ENCODE measurements around the gene ZNF771. TPM values are rescaled to one million over a fixed set of nuclear protein-coding genes. Genes with fewer than 3 reads are reported as not detected.

ZNF771 gene
- total RNA-seq, 1 experiment from 2014 or later: 7.2 TPM

DNA sequence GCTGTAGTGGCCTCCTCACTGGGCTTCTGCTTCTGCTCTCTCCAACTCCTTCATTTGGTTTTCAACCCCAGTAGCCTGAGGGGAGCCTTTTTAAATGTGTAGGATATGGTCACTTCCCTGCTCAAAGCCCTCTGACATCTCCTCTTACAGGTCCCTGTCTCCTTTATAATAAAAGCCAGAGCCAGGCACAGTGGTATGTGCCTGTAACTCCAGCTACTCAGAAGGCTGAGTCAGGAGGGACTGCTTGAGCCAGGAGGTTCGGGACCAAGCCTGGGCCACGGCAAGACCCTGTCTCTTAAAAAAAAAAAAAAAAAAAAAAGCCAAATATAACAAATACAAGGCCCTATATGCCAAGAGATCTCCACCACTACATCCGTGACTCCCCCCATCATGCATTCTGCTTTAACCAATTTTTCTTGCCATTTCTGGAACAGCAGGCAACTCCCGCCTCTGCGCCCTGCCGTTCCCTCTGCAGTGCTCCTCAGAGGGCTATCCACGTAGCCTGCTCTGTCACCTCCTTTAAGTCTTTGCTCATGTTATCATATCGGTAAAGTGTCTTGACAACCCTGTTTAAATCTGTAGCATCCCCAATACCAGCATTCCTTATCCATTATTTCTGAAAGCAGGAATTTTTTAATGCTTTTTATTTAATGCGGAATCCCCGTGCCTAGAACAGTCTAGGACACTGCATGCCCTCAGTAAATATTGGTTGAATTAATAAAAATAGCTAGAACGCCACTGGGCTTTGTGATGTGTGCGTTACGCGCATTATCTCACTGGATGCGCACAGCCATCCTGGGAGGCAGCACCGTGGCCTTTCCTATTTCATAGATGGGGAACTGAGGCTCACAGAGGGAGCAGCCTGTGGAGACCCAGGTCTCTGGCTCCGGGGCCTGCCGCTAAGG is 9.5 kb downstream of the ZNF771 start:
- no peak for DNase-seq (ENCODE audit: low read depth, low spot score)
- in situ Hi-C loops (cut with HindIII; ENCODE audit: low pct_unique_long_range_greater_than_20kb, low sequenced_read_pairs): no loop called here

DNA sequence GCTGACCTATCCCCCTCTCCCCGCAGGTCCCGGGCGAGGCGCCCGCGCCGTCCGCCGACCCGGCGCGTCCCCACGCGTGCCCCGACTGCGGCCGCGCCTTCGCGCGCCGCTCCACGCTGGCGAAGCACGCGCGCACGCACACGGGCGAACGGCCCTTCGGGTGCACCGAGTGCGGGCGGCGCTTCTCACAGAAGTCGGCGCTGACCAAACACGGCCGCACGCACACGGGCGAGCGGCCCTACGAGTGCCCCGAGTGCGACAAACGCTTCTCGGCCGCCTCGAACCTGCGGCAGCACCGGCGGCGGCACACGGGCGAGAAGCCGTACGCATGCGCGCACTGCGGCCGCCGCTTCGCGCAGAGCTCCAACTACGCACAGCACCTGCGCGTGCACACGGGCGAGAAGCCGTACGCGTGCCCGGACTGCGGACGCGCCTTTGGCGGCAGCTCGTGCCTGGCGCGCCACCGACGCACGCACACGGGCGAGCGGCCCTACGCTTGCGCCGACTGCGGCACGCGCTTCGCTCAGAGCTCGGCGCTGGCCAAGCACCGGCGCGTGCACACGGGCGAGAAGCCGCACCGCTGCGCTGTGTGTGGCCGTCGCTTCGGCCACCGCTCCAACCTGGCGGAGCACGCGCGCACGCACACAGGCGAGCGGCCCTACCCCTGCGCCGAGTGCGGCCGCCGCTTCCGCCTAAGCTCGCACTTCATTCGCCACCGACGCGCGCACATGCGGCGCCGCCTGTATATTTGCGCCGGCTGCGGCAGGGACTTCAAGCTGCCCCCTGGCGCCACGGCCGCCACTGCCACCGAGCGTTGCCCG is 10.3 kb downstream of the ZNF771 start:
- DNase-seq (ENCODE audit: low read depth, low spot score): peak; percentile 92
- in situ Hi-C loops (cut with HindIII; ENCODE audit: low pct_unique_long_range_greater_than_20kb, low sequenced_read_pairs): no loop called here

GRCh38 chr16:30418350-30419181 is 11.2 kb downstream of the ZNF771 start:
- in situ Hi-C loops (cut with HindIII; ENCODE audit: low pct_unique_long_range_greater_than_20kb, low sequenced_read_pairs): no loop called here

DNA sequence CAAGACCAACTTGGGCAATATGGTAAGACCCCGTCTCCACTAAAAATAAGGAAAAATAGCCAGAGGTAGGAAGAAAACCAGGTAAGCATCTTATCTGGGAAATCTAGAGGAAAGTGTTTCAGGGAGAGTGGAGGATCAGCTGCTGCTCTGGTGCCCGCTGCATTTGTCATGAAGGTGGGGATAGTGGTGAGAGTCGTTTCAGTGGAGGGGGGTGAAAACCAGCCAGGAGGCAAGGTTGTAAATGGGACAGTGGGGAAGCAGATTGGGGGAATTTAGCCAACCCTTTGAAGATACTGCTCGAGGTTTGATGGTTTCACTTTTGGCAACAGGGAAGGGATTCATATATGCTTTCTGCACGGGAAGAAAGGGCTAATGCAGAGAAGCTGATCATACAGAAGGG is 13.6 kb downstream of the ZNF771 start:
- DNase-seq (ENCODE audit: low read depth, low spot score): no peak
- in situ Hi-C loops (cut with HindIII; ENCODE audit: low pct_unique_long_range_greater_than_20kb, low sequenced_read_pairs): no loop called here

More at GRCh38 chr16:30418350-30419181, 11.2 kb downstream of the ZNF771 start:
- no peak for DNase-seq (ENCODE audit: low read depth, low spot score)

DNA sequence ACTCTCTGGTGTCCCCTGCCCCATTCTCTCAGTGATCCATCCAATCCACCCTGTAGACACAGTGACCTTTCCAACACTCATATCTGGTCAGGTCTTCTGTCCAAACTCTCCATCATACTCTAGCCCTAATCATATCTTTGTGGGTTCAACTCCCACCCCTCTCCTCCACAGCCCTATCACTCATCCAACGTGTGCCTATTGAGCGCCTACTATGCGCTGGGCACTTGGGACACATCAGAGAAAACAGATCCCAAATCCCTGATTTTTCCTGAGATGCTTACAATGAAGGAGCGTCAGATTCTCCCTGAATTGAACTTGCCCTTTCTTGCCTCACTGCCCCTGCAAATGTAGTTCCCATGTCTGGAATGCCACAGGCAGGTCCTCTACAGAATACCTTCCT is 20.6 kb downstream of the ZNF771 start:
- in situ Hi-C loops (cut with HindIII; ENCODE audit: low pct_unique_long_range_greater_than_20kb, low sequenced_read_pairs): no loop called here

GRCh38 chr16:30429418-30429677 is 21.9 kb downstream of the ZNF771 start:
- no peak for DNase-seq (ENCODE audit: low read depth, low spot score)
- in situ Hi-C loops (cut with HindIII; ENCODE audit: low pct_unique_long_range_greater_than_20kb, low sequenced_read_pairs): no loop called here

More for the DNA sequence above, 20.6 kb downstream of the ZNF771 start:
- DNase-seq (ENCODE audit: low read depth, low spot score): no peak

- peak; percentile 99 for DNase-seq (ENCODE audit: low read depth, low spot score)
- in situ Hi-C loops (cut with HindIII; ENCODE audit: low pct_unique_long_range_greater_than_20kb, low sequenced_read_pairs): no loop called here
Observed at GRCh38 chr16:30429678-30430427, 22.4 kb downstream of the ZNF771 start, which contains the start of gene DCTPP1. TSS of gene DCTPP1 (minus strand) at chr16:30430030. CDS start at chr16:30429980, 50 bp downstream.

DNA sequence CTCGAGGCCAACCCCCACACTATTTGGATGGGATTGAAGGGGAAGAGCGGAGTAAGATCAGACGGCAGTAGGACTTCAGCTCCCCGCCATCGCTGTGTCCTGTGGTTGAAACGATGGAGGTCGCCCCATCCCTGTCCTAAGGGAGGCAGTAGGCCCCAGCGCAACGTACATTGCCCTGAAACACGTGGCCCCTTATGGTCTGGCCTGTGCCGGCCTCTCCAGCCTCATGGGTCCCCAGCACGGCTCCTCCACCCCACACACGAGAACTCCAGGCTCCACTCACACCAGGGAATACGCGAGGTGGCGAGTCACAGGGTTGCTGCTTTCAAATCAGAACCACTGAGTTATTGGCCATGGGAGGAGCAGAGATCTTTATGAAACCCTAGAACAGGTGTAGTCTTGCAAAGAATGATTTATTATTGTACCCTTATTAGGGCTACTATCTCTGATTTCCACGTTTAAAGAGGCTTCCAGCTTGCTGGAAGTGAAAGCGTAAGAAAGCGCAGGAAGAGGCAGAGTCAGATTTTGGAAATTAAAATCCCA is 23.1 kb downstream of the ZNF771 start:
- in situ Hi-C loops (cut with HindIII; ENCODE audit: low pct_unique_long_range_greater_than_20kb, low sequenced_read_pairs): no loop called here
- DNase-seq (ENCODE audit: low read depth, low spot score): no peak

GRCh38 chr16:30434852-30435251 is 27.4 kb downstream of the ZNF771 start:
- in situ Hi-C loops (cut with HindIII; ENCODE audit: low pct_unique_long_range_greater_than_20kb, low sequenced_read_pairs): no loop called here
- no peak for DNase-seq (ENCODE audit: low read depth, low spot score)

- in situ Hi-C loops (cut with HindIII; ENCODE audit: low pct_unique_long_range_greater_than_20kb, low sequenced_read_pairs): no loop called here
- DNase-seq (ENCODE audit: low read depth, low spot score): no peak
Observed at GRCh38 chr16:30437511-30438046, 30.2 kb downstream of the ZNF771 start.

GRCh38 chr16:30438835-30439234 is 31.4 kb downstream of the ZNF771 start:
- in situ Hi-C loops (cut with HindIII; ENCODE audit: low pct_unique_long_range_greater_than_20kb, low sequenced_read_pairs): no loop called here

GRCh38 chr16:30439720-30440348 is 32.4 kb downstream of the ZNF771 start:
- DNase-seq (ENCODE audit: low read depth, low spot score): no peak

More at GRCh38 chr16:30438835-30439234, 31.4 kb downstream of the ZNF771 start:
- DNase-seq (ENCODE audit: low read depth, low spot score): no peak

DNA sequence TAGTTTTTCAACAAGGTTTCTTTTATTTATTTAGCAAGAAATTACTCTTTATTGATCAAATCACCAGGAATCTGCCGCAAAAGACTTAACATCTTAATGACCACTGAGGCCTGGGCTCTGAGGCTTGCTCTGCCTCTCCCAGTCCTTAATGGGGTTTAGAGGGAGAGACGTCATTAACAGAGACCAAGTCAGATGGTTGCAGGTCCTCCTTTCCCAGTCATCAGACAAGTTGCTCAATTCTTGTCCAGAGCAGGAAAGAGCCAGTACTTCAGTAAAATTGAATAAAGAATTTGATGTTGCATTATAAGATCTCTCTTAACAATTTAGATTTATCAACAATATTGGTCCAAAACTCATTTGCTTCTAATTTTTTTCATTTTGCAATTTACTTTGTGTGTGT is 36.2 kb downstream of the ZNF771 start:
- DNase-seq (ENCODE audit: low read depth, low spot score): no peak
- in situ Hi-C loops (cut with HindIII; ENCODE audit: low pct_unique_long_range_greater_than_20kb, low sequenced_read_pairs): no loop called here

More at GRCh38 chr16:30439720-30440348, 32.4 kb downstream of the ZNF771 start:
- in situ Hi-C loops (cut with HindIII; ENCODE audit: low pct_unique_long_range_greater_than_20kb, low sequenced_read_pairs): no loop called here

DNA sequence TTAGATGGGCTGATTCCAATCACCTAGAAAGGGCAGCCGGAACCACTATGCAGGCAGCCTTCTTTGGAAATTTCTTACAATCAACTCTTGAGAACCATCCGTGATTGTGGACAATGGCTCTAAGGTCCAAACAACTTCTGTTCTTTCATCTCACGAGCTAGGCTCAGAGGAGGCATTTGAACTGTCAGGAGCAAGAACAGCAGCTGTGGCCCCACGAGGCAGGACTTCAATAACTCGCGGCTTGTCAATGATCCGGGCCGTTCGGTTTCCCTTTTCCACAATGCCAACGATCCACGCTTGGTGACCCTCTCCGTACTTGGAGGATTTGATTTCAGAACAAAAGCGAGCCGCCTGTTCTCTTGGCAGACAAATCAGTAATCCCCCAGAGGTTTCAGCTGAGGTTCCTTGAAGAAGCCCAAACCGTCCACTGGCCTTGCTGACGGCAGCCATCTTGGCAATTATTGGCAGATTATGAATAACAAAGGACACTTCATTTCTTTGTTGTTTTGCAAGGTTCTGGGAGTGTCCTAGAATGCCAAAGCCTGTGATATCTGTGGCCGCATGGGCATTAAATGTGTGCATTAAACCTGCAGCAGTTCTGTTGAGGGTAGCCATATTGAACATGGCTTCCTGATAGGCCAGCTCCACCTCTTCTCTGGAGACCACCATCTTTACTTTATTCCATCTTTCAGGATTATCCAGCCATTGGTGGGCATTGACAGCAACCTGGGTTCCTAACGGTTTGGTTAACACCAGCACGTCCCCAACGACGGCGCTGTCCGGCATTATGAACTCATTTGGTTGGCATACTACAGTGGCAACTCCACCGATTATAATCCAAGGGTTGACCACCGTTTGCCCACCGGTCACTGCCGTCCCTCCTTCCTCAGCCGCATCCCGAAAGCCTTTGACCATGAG is 37.1 kb downstream of the ZNF771 start:
- in situ Hi-C loops (cut with HindIII; ENCODE audit: low pct_unique_long_range_greater_than_20kb, low sequenced_read_pairs): no loop called here
- no peak for DNase-seq (ENCODE audit: low read depth, low spot score)

DNA sequence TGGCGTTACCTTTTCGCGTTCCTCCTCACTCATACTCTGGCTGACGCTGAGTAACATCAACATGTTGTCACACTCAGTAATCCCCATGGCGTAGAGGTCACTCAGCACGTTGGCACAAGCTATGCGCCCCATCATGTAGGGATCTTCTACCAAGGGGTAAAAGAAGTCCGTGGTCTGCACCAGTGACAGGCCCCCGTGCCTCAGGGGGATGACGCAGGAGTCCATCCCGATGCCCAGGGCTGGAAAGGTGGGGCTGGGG is 37.7 kb downstream of the ZNF771 start:
- no peak for DNase-seq (ENCODE audit: low read depth, low spot score)
- in situ Hi-C loops (cut with HindIII; ENCODE audit: low pct_unique_long_range_greater_than_20kb, low sequenced_read_pairs): no loop called here

Data from SK-MEL-5 (cell line).